Measurements from ENCODE around the gene ZBP1.

- TF ChIP-seq CTCF (IDR thresholded peaks at IDR 0.05 in 2 of 3, conservative IDR thresholded peaks at IDR 0.05 in 1 of 3; ENCODE audit: borderline replicate concordance in 1 of 3, insufficient read depth in 1 of 3, low read depth in 2 of 3, low read length in 2 of 3) (no peak), EGR1 (IDR thresholded peaks at IDR 0.05; ENCODE audit: low read depth) (no peak), TCF7L2 (IDR thresholded peaks at IDR 0.05; ENCODE audit: borderline replicate concordance, extremely low read depth, insufficient read depth, insufficient read length) (no peak), POLR2A (IDR thresholded peaks at IDR 0.05; ENCODE audit: borderline replicate concordance, extremely low read depth, insufficient read depth, insufficient read length) (no peak), REST (IDR thresholded peaks at IDR 0.05; ENCODE audit: low read depth) (no peak), EZH2 (IDR thresholded peaks at IDR 0.05) (no peak), SP1 (IDR thresholded peaks at IDR 0.05; ENCODE audit: low read depth) (no peak)
- TF ChIP-seq, protein P1, sequence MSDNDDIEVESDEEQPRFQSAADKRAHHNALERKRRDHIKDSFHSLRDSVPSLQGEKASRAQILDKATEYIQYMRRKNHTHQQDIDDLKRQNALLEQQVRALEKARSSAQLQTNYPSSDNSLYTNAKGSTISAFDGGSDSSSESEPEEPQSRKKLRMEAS (IDR thresholded peaks at IDR 0.05): no peak
Measured at GRCh38 chr20:57605878-57606277, 14.3 kb downstream of the ZBP1 start.

All from HCT116 (cell line).